Anterior cingulate cortex (tissue), 58 donors: Measurements from ENCODE around the gene COL12A1.

ENCODE experiments used
- DNase-seq, 58 donors: peaks; one replicate each; lab custom pipeline; 2025; lab: John Stamatoyannopoulos, UW

COL12A1 gene

DNA sequence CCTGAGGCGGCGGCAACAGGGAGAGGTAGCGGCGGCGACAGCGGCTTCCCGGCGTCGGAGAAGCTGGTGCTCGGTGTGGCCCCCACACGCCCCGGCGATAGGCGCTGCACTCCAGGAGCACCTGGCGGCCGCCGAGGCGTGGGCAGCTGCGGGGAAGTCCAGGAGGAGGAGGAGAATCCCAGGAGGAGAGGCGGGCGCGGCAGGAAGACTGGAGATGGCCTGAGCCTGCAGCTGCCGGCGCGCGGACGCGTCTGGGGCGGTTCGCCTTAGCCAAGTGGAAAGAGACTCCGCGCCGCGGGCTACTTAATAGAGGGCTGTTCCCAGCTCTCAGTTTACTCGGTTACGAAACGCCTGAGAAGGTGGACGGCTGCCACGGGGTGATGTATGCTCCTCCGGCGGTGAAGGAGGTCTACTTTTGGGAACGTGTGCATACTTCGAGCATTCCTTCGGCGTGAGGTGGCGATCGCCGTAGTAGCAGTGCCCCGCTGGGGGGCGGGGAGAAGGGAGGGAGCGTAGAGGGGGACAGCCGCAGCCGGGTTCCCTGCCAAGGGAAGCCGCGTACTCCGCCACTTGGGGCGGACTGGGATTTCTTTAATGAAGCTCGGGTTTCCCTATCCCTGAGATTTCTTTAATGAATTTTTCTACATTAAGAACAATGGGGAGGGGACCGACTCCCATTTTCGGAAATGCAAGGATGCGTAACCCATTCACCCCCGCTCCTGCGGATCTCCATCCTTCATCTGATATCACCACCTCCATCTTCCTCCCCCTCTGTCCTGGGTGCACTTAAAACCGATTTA, at the start of gene COL12A1:
TSS of gene COL12A1 (minus strand) at position 278 of the 800 bp plus-strand sequence. CDS start 3,261 bp downstream, outside the sequence.
- peak in 4 of 58 donors; percentile 19 to 53 (median 30) for DNase-seq

DNA sequence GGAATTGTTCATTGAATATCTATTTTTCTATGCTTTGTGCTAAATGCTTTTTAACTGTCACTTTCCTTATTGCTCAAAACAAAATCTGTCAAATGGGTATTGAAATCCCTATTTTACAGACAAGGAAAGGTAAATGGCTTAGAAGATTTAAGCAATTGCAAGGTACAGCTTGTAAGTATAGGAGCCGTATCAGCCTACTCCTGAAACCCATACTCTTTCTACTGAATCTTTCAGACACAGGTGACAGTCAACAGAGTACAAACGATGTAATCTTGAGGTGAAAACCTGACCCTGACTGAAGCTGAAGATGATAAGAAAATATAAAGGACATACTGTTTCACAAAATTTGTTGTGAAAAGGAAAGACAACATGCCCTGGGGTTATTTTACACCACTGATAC, 44.7 kb upstream of the COL12A1 start:
- DNase-seq: no peak

DNA sequence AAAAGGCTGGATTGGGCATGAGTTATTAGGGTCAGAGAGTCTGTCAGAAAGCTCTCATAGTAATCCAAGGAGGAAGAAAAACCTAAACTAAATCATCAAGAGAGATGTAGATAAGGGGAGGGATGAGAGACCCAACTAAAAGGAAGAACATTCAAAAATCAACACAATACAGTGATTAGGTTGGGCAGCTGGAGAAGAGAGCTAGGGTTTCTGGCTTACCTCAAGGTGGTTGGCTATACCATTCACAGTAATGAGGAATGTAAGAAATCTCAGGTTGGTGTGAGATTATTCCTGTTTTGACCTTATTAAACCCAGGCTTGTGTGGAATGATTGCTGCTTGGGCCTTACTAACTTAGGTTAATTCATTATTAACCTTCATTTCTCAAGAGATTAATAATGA, 44.0 kb upstream of the COL12A1 start:
- no peak for DNase-seq

DNA sequence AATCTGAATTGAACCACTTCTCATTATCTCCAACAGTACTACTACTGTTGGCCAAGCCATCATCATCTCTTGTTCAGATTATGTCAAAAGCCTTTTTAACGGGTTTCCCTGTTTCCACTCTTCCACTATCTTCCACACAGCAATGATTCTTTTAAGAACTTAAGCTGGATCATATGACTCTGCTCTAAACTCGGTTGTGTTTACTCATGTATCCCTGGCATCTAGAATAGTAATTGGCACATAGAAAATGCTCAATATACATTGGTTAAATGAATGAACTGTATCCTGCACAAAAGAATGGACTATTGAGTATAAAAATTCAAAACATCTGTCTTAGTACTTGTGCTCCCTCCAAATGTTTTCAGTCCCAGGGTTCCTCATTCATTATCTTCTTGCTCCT, 40.5 kb upstream of the COL12A1 start:
- DNase-seq: no peak

DNA sequence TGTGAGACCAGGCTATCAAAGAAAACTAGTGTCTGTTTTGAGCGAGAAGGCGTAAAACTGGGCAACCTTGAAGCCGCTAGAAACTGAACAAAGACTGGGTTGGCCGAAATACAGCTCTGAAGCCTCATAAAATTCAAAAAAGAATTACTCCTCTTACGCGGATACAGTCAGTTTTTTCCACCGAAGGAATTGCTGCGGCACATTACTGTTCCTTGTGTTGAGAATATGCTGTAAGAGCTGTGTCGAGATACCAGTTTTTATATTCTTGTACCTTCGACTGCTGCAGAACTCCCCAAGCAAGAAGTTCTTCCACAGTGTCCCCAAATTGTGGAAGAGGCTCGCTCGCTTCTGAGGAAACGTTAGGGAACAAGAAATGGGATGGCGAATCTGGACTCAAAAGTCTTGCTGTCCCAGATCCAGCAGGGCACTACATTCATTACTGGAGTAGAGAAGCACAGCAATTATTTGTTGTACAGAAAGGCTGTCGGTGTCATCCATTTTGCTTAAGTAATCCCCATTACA, 38.3 kb upstream of the COL12A1 start:
- peak in 9 of 58 donors; percentile 12 to 66 (median 49) for DNase-seq

DNA sequence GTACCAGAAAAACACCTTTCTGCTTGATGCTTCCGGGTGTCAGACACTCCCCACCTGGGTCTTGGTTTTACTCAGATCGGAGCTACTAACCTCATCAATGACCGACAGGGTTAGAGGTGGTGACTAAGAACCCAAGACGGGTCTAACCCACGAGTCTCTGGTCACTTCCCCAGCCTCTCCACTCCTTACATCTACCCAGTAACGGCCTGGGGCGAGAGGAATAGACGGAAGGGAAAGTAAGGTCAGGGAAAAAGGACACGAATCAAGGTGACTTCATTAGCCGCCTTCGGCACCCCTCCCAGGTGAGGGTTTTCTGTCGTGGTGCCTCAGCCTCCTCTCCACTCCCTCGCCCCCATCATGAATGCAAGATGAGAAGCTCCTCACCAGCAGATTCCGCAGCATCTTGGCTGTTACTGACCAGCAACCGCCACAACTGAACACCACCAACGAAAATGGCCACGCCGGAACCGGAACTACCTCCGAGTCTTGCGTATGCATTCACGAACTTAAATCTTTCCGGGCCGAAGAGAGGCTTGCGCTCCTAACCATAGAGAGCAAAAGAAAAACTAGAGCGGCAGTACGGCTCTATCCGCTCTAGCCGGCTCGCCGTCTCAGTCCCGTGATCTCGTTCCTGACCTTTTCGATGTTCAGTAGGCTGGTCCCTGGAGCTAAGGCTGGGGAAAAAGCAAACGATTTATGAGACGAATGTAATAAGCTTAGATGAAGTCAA, 37.6 kb upstream of the COL12A1 start, which contains the start of gene COX7A2:
TSS of gene COX7A2 (minus strand) at position 469 of the 730 bp plus-strand sequence. CDS start at position 402, 67 bp downstream.
- peak; percentile 51 to 97 (median 90) for DNase-seq

DNA sequence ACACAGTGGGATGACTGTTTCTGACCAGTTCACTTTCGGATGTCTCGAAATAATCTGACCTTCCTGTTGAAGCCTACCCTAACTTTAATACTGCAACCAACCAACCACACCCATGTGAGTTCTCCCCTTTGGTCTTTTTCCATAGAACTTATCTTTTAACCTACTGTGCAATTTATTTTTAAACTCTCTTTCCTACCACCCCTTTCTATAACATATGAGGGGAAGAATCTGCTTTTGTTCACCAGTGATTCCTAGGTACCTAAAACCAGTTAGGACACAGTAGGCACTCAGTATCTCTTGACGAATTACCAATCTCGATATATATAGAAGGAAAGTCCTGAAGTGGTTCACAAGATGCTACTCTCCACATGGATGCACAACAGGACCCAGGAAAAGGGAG, 30.8 kb upstream of the COL12A1 start:
- no peak for DNase-seq

DNA sequence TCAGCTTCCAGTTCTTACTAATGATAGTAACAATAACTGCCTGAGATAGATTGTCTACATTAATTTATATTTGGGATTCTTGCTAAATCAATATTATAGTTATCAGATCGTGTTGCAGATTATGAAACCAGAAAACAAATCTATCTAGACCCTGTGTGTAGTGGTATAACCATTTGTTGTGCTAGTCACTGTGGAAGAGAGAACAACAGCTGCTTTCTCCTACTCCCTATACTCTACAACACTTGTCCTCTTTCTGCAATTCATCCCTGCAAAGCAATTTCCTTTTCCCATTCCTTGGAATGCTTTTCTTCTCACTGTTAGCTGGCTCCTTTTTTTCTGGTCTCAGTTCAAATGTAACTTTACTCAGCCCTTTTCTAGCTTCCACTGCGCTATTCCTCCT, 29.4 kb upstream of the COL12A1 start:
- DNase-seq: no peak

DNA sequence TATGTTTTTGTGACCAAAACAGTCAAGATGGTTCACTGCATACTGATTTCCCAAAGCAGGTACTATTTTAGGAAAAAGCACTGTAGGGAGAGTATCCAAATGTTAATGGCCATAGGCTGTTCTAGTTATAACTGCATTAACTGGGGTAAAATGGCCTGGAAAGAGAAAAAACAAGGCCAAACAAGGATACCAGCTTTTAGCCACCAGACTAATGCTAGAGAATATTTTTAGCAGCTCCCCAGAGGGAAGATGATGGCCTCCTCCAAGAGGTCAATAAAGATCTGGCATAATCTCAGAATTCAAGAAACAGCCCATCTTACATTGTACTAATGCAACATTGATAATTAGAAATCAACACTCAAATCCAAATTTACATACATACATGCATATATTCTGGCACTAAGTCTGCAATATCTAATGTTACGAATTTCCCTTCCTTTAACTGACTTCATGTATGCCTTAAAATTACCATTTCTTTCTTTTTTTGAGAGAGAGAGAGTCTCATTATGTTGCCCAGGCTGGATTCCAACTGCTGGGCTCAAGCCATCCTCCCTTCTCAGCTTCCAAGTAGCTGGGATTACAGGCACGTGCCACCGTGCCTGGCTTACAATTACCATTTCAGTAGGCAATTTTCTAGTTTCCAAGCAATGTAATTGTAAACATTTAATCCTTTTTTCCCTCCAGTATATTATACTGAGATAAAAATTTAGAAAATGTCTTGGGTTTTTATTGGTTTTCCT, 28.4 kb upstream of the COL12A1 start:
- peak in 38 of 58 donors; percentile 0 to 72 (median 26) for DNase-seq

DNA sequence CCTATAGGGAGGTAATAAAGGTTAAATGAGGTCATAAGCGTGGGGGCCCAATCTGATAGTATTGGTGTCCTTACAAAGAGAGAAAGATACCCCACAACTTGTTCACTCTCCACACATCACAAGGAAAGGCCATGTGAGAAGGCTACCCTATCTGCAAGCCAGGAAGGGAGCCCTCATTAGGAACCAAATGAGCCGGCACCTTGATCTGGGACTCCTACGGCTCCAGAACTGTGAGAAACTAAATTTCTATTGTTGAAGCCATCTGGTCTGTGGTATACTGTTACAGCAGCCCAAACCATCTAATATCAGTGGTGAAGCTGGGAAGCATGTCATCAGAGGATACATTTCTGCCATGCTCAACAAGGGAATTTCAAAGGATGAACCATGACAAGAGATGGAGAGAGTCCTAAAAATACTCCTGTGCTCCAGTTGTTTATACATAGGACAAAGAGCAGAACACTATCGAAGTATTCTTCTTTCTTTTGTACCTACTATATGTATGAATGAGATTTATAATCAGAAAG, 27.3 kb upstream of the COL12A1 start:
- no peak for DNase-seq

DNA sequence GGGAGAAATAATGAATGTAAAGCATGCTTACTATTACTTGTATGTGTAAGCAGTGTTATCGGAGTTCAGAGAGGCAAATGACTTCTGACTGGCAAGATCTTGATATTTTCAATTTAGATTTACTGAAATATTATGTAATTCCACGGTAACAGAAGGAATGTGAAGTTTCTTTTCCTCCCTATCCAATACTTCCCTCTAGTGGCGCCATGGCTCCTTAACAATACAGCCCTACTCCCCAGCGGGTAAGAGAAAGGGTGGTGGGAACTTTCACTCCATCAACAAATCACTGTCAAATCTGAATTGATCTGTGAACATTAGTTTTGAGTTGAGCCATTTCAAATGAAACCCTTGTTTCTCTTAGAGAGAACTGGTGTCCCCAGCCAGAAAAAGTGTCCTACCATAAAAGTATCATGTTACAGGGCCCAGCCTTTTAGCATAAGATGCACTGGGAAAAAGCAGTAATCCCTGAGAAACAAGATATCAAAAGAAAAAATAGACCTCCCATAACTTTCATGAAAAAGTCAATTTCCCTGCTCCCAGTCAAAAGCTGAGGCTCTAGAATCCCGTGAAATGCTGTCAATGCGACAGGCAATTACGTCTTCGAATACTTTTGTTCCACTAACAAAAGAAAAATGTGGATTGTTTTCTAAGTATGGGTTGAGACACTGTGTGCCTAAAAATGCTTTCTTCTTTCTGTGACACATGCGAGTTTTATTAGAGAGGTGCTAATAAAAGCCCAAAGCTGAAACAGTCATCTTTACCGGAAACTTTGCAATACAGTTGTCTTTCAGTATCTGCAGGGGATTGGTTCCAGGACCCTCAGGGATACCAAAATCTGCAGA, 24.9 kb upstream of the COL12A1 start:
- peak in 7 of 58 donors; percentile 8 to 22 (median 17) for DNase-seq

DNA sequence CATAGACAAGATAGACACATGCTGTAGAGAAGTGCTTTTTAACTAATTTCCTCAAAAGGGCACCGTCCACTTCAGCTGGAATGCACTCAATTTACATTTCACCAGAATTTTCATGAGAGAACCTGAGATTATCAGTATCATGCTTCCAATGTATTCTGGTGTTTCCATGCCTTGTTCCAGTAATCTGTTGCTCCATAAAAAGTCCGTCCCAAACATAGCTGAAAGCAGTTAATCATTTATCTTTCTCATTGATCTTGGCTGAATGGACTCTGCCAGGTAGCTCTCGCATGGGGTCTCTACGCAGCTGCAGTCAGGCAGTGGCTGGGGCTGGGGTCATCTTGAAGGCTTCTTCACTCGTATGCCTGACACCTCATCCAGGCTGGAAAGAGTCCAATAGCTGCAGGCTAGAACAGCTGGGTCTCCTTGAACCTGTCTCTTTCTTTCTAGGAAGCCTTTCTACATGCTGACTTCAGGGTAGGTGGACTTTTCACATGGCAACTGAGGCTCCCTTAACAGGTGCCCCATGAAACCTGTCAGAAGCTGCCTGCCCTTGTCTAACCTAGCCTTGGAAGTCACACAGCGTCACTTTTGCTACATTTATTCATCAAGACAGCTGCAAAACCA, 18.6 kb upstream of the COL12A1 start:
- no peak for DNase-seq

DNA sequence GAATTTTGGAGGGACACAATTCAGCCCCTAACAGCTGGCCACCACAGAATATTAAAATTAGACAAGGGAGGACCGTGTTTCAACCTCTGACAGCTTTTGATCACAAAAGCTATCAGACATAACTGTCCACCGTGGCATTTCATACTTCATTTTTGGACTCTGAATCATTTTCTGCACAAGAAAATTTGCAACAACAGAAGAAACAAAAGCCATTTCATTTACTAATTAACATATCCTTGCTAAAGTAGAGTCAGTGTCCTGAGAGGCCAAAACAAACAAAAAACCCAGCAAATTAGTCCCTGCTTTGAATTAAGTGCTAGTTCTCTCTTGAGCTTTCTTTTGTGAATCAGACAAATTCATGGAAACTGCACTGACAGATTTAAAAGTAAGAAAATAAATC, 17.6 kb upstream of the COL12A1 start:
- no peak for DNase-seq

DNA sequence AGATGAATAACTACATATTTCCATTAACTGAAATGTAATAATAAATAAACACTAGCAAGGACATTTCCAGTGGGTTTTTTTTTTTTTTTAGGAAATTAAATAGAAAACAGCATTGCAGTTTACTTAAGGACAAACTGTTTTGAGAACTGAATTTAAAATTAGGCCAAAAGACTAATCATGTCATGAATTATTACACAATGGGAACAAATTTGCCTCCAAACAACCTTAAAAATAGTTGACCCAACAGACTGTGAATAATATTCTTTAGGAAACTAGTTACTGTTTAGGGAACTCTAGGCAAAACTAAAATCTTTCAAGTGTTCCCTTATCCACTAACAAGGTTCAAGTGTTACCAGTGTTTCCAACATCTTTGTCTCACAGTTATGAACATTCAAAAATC, 16.4 kb upstream of the COL12A1 start:
- DNase-seq: no peak

DNA sequence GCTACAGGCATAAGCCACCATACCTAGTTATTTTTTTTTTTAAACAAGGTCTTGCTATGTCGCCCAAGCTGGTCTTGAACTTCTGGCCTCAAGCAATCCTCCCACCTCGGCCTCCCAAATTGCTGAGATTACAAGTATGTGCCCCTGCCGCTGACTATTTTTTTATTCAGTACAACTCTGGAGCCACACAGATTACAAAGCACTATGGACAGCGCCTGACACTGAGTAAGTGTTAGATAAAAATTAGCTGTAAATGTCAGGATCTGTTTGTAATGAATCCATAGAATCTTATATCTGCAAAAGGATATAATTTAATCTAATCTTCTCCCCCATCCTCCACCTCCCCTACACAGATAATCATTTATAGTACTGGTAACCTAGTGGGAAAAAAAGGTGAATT, 15.3 kb upstream of the COL12A1 start:
- no peak for DNase-seq

DNA sequence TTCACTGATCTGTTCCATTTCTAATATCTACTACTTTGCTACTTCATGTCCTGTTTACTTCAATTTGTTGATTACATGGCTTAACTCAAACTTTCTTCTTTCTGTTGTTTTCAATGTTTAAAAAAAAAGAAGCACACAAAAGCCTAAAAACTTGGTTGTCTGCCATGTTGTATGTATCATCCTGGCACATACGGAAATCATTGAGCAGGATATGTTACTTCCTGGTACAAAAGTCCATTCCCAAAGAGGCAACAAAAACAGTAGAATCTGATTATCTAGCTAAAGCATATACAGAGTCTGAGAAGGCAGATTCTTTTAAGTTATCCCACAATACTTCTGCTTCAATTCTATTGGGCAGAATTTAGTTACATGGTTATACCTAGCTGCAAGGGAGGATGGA, 14.5 kb upstream of the COL12A1 start:
- DNase-seq: no peak

DNA sequence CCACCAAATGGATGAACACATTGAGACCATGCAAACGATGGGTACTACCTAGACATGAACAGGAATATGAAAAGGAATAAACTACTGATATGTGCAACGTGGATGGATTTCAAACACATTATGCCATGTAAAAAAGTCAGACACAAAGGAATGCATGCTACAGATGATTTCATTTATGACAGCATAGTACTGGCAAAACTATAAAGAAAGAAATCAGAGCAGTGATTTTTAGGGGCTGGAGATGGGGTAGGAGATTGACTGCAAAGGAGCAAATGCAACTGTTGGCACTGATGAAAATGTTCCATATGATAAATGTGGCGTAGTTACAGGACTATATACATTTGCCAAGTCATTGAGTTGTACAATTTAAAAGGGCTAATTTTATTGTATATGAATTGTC, 13.4 kb upstream of the COL12A1 start:
- DNase-seq: no peak

DNA sequence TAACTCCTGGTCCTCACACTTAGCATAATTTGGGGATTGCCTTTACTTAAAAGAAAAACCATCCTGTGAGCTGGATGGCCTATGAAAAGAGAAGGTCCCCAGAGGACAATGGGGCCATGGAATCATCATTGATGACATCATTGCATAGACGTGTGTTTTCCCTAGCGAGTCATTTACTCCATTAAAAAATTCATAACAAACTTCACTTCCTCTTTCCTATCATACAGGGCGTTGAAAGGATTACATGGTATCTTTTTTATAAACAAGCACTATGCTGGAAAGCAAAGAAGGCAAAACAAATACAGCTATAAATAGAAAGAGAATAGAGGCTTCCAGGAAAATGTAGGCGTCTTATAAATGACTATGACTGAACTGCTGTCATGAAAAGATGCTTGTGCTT, 11.3 kb upstream of the COL12A1 start:
- no peak for DNase-seq

DNA sequence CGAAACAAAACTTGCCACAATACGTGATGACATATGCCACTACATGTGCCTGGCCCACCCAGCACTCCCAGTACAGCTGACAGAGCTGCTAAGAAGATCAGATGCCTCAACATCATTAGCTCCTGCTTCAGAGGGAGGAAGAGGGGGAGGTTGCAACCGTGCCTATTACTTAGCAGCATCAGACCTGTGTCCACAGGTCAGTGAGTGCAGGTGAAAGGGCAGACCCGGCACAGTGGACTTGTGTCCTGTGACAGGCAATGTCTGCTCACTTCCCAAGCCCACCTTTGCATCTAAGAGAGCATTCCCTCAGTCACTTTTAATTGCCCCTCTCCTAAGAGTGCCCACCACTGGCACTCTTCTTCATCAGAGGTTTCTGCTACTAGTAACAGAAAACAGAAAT, 9.4 kb upstream of the COL12A1 start:
- DNase-seq: no peak
